Measurements from ENCODE around the gene PTGFRN. TPM values are rescaled to one million over a fixed set of nuclear protein-coding genes. Genes with fewer than 3 reads are reported as not detected.
"Not testable (repeated sequence)": the region's sequence is repeated elsewhere in the genome, so short reads cannot be mapped to it uniquely, and the experiment has no call there.

The PTGFRN gene
- total RNA-seq, 1 donor from 2014 or later = 31.2 TPM

DNA sequence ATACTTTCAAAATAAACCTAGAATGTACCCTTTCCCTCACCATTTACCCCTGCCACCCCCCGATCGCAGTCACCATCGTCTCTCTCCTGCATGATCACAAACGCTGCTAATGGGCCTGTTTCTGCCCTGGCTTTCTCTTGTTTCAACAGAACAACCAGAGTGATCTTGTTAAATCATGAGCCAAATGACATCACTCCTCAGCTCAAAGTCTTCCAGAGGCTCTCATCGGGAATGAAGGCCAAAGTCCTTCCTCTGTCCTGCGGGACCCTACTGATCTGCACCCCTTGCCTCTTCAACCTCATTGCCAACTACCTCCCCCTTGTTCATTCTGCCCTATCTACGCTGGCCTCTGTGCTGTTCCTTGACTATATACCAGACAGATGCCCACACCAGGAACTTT is 39.4 kb upstream of the PTGFRN start:
- intact Hi-C loops (cut with DNase I) = no loop called here
- TF ChIP-seq CTCF (IDR thresholded peaks at IDR 0.05) = no peak
- no peaks in the 10 kb centered on the region for H3K27me3 ChIP-seq
- ATAC-seq = no peak
- no peak overlapping the region for H3K27ac ChIP-seq
- no peak for DNase-seq
- H3K36me3 ChIP-seq = no peaks in the 10 kb centered on the region
- no peaks in the 10 kb centered on the region for H3K4me1 ChIP-seq
- H3K9me3 ChIP-seq = no peaks in the 10 kb centered on the region
- H3K4me3 ChIP-seq = no peak overlapping the region

DNA sequence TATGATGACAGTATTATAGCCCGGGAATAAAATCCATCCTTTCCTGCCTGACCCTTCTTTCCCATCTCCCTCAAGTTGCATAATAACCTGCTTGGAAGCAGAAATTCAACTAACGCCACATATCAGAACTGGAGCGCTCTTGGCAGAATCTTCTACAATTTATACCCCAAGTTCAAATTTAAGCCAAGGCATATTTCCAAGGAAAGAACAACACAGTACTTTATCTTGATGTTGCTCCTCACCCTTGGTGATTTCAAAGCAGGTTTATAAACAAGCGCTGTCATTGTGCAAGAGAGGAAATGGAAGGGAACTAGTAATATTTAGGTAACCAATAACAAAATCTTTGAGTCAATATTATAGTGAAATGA is 38.0 kb upstream of the PTGFRN start:
- Histone ChIP-seq H3K9me3 (no peaks in the 10 kb centered on the region), H3K36me3 (no peaks in the 10 kb centered on the region), H3K4me1 (no peaks in the 10 kb centered on the region), H3K27me3 (no peaks in the 10 kb centered on the region), H3K27ac (no peak overlapping the region), H3K4me3 (no peak overlapping the region)
- no peak for ATAC-seq
- intact Hi-C loops (cut with DNase I) = no loop called here
- no peak for TF ChIP-seq CTCF (IDR thresholded peaks at IDR 0.05)
- DNase-seq = no peak

DNA sequence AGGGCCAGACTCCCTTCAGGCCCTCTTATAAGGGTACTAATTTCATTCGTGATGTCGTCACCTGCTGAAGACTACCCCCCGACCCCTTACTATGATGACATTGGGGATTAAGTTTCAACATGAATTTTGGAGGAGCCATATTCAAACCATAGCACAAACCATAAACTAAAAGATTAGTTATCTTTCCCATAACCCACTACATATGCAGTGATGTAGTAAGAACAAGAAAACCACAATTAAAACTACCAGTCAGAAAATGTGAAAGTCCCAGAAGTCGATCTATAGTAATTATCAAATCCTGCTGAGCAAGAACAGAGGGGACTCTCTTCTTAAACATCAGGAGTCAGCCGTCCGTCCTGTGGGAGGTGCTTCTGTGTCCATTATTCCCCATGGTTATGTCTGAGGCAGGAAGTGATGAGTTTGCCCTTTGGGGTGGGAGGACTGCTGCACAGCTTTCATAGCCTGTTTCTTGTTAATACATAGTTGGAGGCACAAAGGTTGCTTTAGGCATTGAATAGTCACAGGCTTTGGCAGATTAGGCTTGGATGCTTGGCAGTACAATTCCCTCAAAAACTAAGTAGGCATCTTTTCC is 35.9 kb upstream of the PTGFRN start:
- intact Hi-C loops (cut with DNase I) = no loop called here

DNA sequence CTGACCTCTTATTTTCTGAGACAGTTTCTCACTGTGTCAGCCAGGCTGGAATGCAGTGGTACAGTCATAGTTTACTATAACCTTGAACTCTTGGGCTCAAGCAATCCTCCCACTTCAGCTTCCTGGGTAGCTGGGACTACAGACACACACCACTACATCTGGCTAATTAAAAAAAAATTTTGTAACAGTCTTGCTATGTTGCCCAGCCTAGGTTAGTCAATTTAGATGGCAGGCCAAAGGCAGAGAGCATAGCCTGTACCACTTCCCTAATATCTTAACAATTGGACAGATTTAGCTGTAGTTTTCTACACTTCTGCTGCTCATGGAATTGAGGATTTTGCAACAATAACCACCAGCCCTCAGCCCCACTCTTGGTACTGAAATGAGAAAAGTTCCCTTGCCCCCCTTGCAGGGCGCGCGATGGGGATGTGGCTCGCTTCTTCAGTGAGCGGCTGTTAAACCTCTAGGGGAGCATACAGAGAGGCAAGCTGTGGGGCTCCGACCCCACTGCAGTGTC is 34.9 kb upstream of the PTGFRN start:
- DNase-seq = no peak
- intact Hi-C loops (cut with DNase I) = no loop called here

More for the DNA sequence above, 35.9 kb upstream of the PTGFRN start:
- H3K9me3 ChIP-seq = no peaks in the 10 kb centered on the region
- H3K27ac ChIP-seq = no peak overlapping the region
- H3K27me3 ChIP-seq = no peaks in the 10 kb centered on the region
- no peak for TF ChIP-seq CTCF (IDR thresholded peaks at IDR 0.05)
- ATAC-seq (no peak), DNase-seq (no peak)
- H3K4me3 ChIP-seq = no peak overlapping the region
- H3K4me1 ChIP-seq = peaks cover 13% of the 10 kb centered on the region
- H3K36me3 ChIP-seq = no peaks in the 10 kb centered on the region

DNA sequence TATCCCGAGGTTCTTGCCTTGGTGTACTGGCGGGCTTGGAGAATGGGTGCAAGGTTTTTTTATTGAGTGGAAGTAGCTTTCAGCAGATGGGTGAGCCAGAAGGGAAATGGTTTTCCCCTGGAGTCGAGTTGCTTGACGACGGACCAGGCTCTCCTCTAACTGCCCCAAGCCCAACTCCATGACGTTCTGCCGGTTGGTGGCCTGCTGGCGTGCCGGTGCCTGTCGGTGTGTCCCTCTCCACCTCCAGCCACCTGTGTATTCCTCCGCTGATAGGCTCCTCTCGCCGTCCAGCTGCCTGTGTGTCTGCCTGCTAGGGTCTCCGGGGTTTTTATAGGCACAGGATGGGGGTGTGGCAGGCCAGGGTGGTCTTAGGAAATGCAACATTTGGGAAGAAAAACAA is 34.3 kb upstream of the PTGFRN start:
- DNase-seq = no peak
- no peak overlapping the region for H3K4me3 ChIP-seq
- intact Hi-C loops (cut with DNase I) = no loop called here
- H3K9me3 ChIP-seq = no peaks in the 10 kb centered on the region
- no peaks in the 10 kb centered on the region for H3K36me3 ChIP-seq
- no peak for ATAC-seq
- H3K4me1 ChIP-seq = peaks cover 23% of the 10 kb centered on the region
- no peak overlapping the region for H3K27ac ChIP-seq
- no peak for TF ChIP-seq CTCF (IDR thresholded peaks at IDR 0.05)
- no peaks in the 10 kb centered on the region for H3K27me3 ChIP-seq

More for the DNA sequence above, 34.9 kb upstream of the PTGFRN start:
- Histone ChIP-seq H3K9me3 (no peaks in the 10 kb centered on the region), H3K4me1 (peaks cover 23% of the 10 kb centered on the region), H3K27ac (no peak overlapping the region), H3K4me3 (no peak overlapping the region), H3K36me3 (no peaks in the 10 kb centered on the region), H3K27me3 (no peaks in the 10 kb centered on the region)
- TF ChIP-seq CTCF (IDR thresholded peaks at IDR 0.05) = no peak
- ATAC-seq = peak; percentile 57

GRCh38 chr1:116875946-116876345 is 33.8 kb upstream of the PTGFRN start:
- H3K9me3 ChIP-seq; H3K4me3 ChIP-seq; H3K27me3 ChIP-seq; H3K27ac ChIP-seq; ATAC-seq; intact Hi-C loops (cut with DNase I); H3K36me3 ChIP-seq; DNase-seq: not testable (repeated sequence)
- H3K4me1 ChIP-seq = peaks cover 23% of the 10 kb centered on the region
